ENCODE data around the gene LTB.

GRCh38 chr6:31575335-31575901 lies 6.8 kb downstream of the LTB start, which contains the start of gene TNF:
- TF ChIP-seq SUZ12 (IDR thresholded peaks at IDR 0.05; ENCODE audit: extremely low read depth, insufficient read depth, insufficient read length) (no peak), YY1 (IDR thresholded peaks at IDR 0.05; ENCODE audit: insufficient read depth, insufficient read length) (no peak), ZNF274 (IDR thresholded peaks at IDR 0.05; ENCODE audit: low read depth, low read length) (no peak)
